GM10847 (cell line): ENCODE measurements around the gene TBC1D5.

Experiments
- POLR2A ChIP-seq: IDR thresholded peaks from 2 replicates; pipeline ENCODE4 v1.6.1; 2011; ENCODE audit not compliant: insufficient read length; ENCODE audit errors: extremely low read depth

The TBC1D5 gene

DNA sequence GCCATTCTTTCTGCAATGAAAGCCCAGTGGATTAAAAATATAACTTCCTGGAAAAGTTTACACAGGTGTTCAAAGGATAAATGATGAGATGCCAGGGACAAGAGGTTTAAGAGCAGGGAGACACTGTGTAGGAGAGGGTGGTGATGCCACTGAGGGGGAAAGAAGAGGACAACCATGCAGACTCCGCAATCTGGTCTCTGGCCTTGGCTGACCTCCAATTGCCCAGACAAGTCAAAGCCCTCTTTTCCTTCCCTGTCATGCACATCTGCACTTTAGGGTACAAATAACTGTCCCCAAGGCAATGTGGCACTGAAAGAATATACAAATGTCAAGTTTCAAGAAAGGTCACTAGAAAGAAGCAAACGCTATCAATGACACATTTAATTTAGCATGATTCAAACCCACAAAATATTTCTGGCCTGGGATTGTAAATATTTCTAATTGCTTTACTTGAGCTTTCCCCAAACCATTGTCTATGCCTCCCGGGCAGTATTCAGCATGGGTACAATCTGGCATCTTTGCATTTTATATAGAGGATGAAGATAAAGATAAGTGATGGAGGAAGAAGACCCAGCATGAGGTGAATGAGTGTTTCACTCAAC, 538.3 kb downstream of the TBC1D5 start:
- no peak for TF ChIP-seq POLR2A

DNA sequence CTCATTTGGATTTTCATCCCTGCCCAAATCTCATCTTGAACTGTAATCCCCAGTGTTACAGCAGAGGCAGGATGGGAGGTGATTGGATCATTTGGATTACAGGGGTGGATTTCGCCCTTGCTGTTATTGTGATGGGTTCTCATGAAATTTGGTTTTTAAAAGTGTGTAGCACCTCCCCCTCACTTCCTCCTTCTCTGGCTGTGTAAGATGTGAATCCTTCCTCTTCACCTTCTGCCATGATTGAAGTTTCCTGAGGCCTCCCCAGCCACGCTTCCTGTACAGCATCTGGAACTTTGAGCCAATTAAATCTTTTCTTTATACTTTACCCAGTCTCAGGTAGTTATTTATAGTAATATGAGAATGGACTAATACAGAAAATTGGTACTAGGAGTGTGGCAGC, 540.9 kb downstream of the TBC1D5 start:
- TF ChIP-seq POLR2A, result no peak

DNA sequence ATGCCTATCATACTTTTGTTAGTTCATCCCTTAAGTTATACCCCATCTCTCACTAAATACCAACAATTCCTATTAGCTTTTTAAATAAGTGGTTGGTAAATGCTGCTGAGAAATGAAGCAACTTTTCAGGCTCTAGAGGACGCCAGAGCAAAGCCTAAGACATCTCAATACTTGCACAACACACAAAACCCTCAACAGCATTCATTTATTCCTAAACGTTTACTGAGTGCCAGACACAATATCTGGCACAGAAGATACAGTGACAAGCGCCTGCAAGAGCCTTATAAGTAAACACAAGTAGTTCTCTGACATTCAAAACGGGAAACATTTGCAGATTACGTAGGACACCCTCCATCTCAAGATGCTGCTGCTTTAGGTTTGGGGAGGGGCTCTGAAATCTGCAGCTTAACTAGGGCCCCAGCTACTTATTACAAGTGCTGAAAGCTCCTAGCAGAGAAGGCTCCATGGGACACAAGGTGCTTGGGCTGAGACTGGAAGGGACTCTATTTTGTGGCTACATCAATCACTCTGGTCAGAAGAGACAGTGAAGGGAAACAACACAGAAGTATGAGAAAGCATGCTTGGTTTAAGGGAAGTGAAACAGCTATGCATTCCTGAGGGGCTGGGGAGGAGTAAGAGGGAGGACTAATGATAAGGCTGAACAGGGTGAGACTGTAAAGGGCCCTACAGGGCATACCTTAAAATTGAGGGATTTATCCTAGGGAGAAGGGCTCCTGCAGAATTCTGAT, 546.4 kb downstream of the TBC1D5 start:
- TF ChIP-seq POLR2A, result no peak

DNA sequence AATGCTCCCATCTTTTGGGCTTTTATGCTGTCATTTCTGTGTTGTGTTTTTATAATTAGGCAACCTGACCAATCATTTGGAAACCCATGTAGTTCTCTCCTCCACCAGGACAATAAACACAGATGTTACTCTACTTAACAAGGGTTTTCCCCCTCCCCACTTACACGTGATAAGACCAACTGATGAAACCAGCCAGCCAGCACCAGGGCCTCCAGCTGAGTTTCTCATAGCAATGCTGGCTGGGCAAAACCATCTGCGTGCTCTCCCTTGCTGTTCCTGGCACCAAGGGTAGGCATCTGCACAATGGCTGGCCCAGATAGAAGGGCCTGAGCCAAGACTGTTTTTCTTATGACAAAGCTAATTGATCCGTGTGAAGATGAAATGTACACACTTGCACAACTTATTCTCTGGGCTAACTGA, 547.2 kb downstream of the TBC1D5 start:
- TF ChIP-seq POLR2A, result no peak

DNA sequence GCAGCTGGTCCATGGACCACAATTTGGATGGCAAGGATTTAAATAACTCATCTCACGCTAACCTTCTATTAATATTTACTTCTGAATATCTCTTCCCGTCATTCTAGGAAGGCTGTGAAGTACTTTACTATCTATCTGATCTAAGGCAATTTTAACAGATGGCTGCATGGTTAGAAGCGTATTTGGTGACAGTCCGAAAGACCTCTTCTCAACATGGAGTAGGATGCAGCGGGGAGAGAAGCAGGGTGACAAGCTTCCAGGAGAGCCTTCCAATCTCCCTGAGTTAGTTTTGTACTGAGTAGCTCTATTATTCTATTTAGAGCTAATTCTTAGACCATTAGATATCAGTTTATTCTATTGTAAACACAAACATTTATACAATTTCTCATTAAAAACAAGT, 548.3 kb downstream of the TBC1D5 start:
- TF ChIP-seq POLR2A, result no peak

DNA sequence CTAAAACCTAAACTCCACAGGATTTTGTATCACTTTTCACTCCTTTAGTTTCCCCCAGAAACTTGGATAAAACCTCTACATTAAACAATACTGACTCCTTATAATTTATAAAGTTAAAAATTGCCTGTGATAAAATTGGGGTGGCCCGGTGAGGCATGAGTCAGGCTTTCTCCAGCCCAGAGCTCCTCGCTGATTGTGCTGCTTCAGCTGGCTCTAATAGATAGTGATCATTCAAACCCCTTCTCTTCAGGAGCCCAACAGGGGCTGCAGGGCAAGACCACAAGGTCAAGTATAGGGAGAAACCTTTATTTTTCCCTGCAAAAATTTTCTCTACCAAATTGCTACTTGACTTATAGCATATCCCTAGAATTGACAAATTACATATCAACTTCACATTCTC, 549.4 kb downstream of the TBC1D5 start:
- no peak for TF ChIP-seq POLR2A

DNA sequence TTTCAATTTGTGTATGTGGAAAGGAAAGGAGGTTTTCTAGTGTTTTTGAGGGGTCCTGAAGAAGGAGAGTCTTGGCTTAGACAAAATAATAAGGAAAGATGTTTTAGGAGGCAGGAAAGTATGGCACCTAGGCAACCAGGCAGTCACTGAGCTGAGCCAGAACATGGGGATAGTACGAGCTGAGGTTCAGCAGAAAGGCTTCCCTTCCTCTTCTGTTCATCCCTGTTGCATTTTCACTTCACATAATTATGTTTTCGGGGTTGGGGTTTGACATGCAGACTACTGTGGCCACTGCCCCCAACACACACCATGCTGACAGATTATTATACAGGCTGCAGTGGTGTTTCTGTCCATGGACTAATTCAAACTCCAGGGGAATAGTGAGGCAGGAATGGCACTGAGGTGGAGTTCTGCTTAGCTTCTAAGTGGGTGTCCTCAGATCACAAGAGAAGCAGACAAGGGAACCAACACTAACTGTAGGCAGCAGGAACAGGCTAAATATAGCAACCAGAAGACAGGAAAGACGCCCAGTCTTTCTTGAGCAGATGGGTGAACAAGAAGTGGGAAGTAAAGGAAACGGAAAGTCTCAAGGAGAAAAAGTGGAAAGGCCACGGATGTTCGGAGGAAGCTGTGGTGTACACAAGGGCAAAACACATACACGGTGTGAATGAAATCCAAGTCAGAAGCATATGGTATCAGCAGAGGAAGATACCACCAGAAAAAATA, 551.9 kb downstream of the TBC1D5 start:
- TF ChIP-seq POLR2A, result no peak

DNA sequence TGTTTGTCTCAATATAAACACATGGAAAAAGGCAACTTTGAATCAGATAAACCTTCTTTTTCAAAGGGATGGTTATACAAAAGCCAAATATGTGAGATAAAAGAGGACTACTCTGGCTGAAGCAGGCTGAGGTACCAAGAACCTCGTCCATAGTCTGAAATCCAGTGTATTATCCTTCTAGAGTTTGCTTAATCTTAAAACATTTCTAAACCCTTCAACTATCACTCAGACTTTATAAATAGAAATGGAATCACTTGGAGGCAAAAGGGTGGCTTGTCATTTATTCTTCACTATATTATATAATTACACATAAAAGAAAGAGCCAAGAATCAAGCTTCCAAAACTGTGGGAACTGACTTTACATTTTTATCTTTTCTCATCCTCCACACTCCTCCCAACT, 554.1 kb downstream of the TBC1D5 start:
- TF ChIP-seq POLR2A, result no peak

DNA sequence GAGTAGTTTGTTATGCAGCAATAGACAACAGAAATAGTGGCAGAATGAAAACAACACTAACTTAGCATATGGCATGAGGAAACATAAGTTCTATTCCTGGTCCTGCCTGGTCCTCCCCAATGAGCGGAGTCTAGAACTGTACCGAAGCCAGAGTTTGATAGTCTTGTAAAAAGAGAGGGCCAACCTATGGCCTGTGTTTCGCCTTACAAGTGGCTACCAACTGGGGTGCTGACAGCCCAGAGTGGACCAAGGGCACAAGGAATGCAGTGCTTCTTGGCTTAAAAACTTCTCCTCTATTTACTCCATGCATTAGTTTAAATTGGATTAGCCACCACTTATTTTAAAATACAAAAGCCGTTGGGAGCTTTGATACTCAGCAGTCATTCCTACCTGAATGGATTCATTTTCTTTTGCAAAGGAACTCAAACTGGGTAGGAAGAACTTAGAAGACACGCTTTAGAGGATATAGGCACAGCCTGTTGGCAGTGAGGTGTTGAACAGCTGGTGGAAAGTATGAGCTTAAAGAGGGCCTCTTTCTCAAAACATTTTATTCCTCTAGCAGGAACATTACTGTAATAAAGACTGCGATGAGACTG, 554.7 kb downstream of the TBC1D5 start:
- TF ChIP-seq POLR2A, result no peak

DNA sequence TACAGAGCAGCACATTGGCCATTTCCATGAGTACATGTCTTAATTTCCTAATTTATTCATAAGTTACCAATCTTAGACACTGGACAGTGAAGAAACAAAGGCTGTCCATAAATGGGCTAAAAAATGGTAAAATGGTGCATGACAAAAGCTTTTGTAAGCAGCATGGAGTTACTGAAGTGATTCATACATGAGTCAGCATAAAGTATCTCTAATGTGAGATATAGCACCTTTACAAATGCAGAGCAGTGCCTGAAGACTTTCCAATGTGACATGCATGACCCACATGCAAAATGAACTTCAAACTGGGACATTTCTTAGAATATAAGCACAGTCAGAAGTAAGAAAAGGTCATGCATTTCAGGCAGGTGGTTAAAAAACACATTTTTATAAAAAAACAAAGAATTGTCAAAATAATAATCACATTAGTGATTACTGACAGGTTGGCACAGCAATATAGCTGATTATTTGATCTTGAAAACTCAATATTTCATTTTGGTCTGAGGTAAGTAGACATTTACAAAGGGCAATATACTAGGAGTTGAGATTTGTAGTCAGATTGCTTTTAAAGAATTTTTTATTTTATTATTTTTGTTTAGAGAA, 558.4 kb downstream of the TBC1D5 start:
- no peak for TF ChIP-seq POLR2A

DNA sequence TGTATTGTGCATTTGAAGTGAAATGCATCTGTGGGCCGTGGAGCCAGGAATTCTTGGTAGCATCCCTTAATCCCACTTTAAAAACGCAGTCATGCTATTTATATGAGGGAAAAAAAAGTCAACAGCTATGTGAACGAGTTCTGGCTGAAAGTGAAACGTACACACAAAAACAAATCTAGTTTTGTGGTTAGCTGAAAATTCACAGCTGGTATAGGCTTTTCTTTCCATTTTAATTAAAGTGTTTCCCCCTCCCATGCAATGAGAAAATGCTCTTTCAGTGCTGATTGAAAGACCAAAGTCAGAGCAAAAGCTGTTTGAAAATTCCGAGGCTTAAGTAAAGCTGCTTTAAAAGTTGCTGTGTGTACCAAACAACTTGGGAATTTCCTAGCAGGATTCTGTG, 560.3 kb downstream of the TBC1D5 start:
- TF ChIP-seq POLR2A, result no peak

DNA sequence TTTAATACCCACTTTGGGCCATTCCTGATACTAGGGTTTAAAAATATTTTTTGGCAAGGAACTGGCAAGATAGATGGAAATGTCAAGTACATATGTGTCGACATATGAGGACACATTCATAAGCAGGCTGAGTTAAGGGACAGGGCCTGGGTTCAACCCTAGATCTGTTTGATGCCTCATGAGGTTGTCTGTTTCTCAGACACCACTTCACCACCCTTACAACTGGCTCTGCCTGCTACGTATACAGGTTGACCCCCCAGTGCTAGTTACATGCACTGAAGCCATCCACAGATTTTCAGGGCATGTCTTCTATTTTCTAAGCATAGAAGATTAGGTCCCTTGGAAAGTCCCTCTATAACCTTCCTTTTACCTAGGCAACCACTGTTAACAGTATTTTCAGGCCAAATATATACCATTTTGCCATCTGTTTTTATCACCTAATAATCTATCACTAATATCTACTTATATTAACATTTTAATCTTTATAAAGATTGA, 561.0 kb downstream of the TBC1D5 start:
- TF ChIP-seq POLR2A, result no peak

DNA sequence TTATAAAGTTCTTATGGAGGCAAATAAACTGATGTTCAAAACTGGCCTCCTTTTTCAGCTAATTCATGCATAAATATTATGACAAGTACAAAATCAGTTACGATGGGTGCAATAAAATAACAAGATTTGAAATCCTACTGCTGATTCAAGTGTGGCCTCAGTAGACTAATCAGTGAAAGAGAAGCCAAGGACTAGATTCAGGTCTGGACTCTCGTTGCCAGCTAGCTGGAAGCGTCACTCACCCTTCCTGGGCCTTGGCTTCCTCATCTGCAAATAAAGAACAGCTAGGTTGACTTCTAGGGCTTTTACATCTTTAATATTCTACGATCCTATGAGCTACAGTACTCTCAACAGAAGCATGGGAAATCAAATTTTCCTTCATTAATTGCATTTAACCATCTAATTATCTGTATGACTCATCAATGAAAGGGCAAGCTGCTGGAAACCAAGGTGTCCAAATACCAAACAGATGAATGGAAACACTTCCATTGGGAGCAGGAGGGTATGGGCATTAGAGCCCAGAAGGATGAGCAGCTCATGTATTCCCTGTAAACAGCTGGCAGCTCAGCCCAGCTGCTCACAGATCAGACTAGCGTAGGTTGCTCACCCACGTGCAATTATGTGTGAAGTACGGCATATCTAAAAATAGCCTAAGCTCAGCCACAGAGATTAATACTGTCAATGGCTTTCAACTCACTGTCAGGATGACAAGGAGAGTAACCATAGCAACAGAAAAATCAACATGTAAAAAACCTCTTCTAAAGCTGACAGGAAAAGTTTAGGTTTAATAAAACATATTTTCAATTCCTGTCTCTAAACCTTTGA, 562.8 kb downstream of the TBC1D5 start:
- no peak for TF ChIP-seq POLR2A

DNA sequence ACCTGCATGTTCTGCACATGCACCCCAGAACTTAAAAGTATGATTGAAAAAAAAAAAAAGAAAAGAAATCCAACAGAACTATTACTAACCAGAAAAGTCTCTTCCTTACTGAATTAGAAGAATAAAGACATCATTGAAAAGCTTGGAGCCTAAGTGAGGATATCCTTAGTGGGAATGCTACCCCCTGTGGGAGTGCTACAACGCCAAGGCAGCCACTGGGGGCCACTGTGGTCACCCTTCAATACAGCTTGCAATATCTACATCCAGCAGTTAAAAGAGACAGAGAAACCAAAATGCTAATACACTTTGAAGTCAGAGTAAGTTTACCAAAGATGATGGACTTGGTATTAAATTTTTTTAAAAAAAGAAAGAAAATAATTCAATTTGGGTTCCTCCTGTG, 565.7 kb downstream of the TBC1D5 start:
- no peak for TF ChIP-seq POLR2A
